Keratinocyte (primary cell): ENCODE measurements around the gene FGF12. TPM values are rescaled to one million over a fixed set of nuclear protein-coding genes. Genes with fewer than 3 reads are reported as not detected.

Experiments used
- DNase-seq: peaks from one replicate; pipeline ENCODE4 v3.0.0-alpha.2; 2011; ENCODE audit warnings: low read depth, missing footprints, low spot score
- FAIRE-seq: peaks from 2 replicates; lab custom pipeline; 2011; peaks lifted over from hg19 to GRCh38; lab: Jason Lieb, UNC
- H2AFZ ChIP-seq: 2 replicates; pipeline ENCODE4 v1.6.0; 2012; ENCODE audit warnings: low read length, control low read depth, inconsistent platforms; ENCODE audit not compliant: control insufficient read depth
- H3K27ac ChIP-seq: 2 replicates; pipeline ENCODE4 v1.5.1; 2011; ENCODE audit warnings: low read length; ENCODE audit not compliant: control insufficient read depth, insufficient read depth
- H3K27me3 ChIP-seq: 3 replicates; pipeline ENCODE4 v1.6.0; 2011; ENCODE audit warnings: low read length; ENCODE audit not compliant: control insufficient read depth, insufficient read depth; ENCODE audit errors: extremely low read depth
- H3K36me3 ChIP-seq, 2 experiments: 2 replicates in 1 of 2; 3 replicates in 1 of 2; pipeline ENCODE4 v1.5.1; 2011; ENCODE audit warnings: low read length in 2 of 2, mild to moderate bottlenecking in 1 of 2; ENCODE audit not compliant: control insufficient read depth in 2 of 2, insufficient read depth in 2 of 2; ENCODE audit errors: extremely low read depth in 1 of 2
- H3K4me1 ChIP-seq: 3 replicates; pipeline ENCODE4 v1.5.1; 2011; ENCODE audit warnings: low read length; ENCODE audit not compliant: control insufficient read depth, insufficient read depth; ENCODE audit errors: extremely low read depth
- H3K4me2 ChIP-seq: 3 replicates; pipeline ENCODE4 v1.6.0; 2011; ENCODE audit warnings: low read depth, low read length; ENCODE audit not compliant: control insufficient read depth, insufficient read depth; ENCODE audit errors: extremely low read depth
- H3K4me3 ChIP-seq, 3 experiments: fragments of 200-600 bp in 1 of 3; sonication (generic) in 1 of 3; 2 replicates in 2 of 3; 3 replicates in 1 of 3; pipeline ENCODE4 v1.5.1; 2011 to 2016; ENCODE audit warnings: low read length in 3 of 3, mild to moderate bottlenecking in 3 of 3, control low read depth in 2 of 3, inconsistent platforms in 1 of 3, low read depth in 1 of 3, mixed read lengths in 1 of 3, mixed run types in 1 of 3, moderate library complexity in 1 of 3; ENCODE audit not compliant: control insufficient read depth in 2 of 3, insufficient read depth in 2 of 3; ENCODE audit errors: extremely low read depth in 1 of 3
- H3K79me2 ChIP-seq: 2 replicates; pipeline ENCODE4 v1.6.0; 2012; ENCODE audit warnings: low read length; ENCODE audit not compliant: control insufficient read depth, insufficient read depth
- H3K9ac ChIP-seq: 3 replicates; pipeline ENCODE4 v1.6.0; 2011; ENCODE audit warnings: low read length; ENCODE audit not compliant: control insufficient read depth, insufficient read depth; ENCODE audit errors: extremely low read depth
- H3K9me1 ChIP-seq: 3 replicates; pipeline ENCODE4 v1.6.0; 2011; ENCODE audit warnings: low read length; ENCODE audit not compliant: control insufficient read depth, insufficient read depth; ENCODE audit errors: extremely low read depth
- H3K9me3 ChIP-seq: 2 replicates; pipeline ENCODE4 v1.5.1; 2012; ENCODE audit warnings: low read depth, low read length; ENCODE audit not compliant: control insufficient read depth
- H4K20me1 ChIP-seq: 3 replicates; pipeline ENCODE4 v1.6.0; 2011; ENCODE audit warnings: low read length; ENCODE audit not compliant: control insufficient read depth, insufficient read depth; ENCODE audit errors: extremely low read depth
- EZH2 ChIP-seq: IDR thresholded peaks from one replicate; pipeline ENCODE4 v1.6.1; 2012; ENCODE audit warnings: inconsistent platforms, mild to moderate bottlenecking, low read length, moderate library complexity
- dilution Hi-C: fragments of 300-500 bp; cut with MboI; formaldehyde crosslinking; loops from one replicate; pipeline ENCODE4 v1.7.0; 2020; ENCODE audit warnings: low sequenced_read_pairs; ENCODE audit not compliant: extremely low pct_ligation_motif_present
- polyA plus RNA-seq, 5 experiments: library from polyadenylated mRNA; depleted of rRNA in 3 of 5; stranded (reverse) in 3 of 5; stranded (forward) in 1 of 5; unstranded in 1 of 5; fragments of >200 nt; gene quantifications; 1 replicate in 1 of 5; 2 replicates in 3 of 5; 3 replicates in 1 of 5; pipeline versions ENCODE4 v1.2.1 to v1.2.3, GENCODE V29; 2011 to 2012; ENCODE audit warnings: missing spikeins in 2 of 5, low read depth in 1 of 5, low replicate concordance in 1 of 5
- TF ChIP-seq, protein P1 (sequence below), 3 experiments: IDR thresholded peaks in 1 of 3; conservative IDR thresholded peaks in 1 of 3; optimal IDR thresholded peaks in 1 of 3; 2 replicates in 2 of 3; 3 replicates in 1 of 3; pipeline versions ENCODE3 to v1.5.1; 2011; ENCODE audit warnings: low read length in 3 of 3, mild to moderate bottlenecking in 3 of 3, moderate library complexity in 2 of 3, control low read depth in 1 of 3, inconsistent platforms in 1 of 3; ENCODE audit not compliant: insufficient read depth in 2 of 3; ENCODE audit errors: extremely low read depth in 1 of 3

The FGF12 gene
- polyA plus RNA-seq, 1 donor (not counting 4 experiments of a cell fraction or from before 2014, with no cell fraction given): 4.1 TPM

DNA sequence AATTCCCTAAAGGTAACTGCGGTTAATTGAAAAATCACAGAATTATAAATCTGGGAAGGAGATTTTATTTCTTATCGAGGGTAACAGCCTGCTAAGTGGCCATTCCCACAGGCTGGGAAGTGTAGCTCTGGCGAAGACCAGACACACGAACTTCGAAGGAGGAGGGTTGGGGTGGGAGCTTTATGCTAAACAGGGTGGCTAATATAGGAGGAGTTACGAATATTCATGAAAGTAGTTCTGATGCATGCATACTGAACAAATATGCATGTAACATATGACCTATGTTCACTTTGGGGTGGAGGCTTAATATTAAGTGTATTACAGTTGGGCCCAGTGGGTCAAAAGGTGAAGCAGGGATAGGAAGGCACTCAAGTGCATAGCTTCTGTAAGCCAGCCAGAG, 221.6 kb downstream of the FGF12 start:
- H3K4me2 ChIP-seq: no peak overlapping the region
- no peaks in the 10 kb centered on the region for H3K79me2 ChIP-seq
- TF ChIP-seq, protein P1, sequence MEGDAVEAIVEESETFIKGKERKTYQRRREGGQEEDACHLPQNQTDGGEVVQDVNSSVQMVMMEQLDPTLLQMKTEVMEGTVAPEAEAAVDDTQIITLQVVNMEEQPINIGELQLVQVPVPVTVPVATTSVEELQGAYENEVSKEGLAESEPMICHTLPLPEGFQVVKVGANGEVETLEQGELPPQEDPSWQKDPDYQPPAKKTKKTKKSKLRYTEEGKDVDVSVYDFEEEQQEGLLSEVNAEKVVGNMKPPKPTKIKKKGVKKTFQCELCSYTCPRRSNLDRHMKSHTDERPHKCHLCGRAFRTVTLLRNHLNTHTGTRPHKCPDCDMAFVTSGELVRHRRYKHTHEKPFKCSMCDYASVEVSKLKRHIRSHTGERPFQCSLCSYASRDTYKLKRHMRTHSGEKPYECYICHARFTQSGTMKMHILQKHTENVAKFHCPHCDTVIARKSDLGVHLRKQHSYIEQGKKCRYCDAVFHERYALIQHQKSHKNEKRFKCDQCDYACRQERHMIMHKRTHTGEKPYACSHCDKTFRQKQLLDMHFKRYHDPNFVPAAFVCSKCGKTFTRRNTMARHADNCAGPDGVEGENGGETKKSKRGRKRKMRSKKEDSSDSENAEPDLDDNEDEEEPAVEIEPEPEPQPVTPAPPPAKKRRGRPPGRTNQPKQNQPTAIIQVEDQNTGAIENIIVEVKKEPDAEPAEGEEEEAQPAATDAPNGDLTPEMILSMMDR (optimal IDR thresholded peaks at IDR 0.05 in 1 of 3, IDR thresholded peaks at IDR 0.05 in 1 of 3, conservative IDR thresholded peaks at IDR 0.05 in 1 of 3; ENCODE audit: extremely low read depth in 1 of 3, insufficient read depth in 2 of 3, low read length in 3 of 3): no peak
- no peak for TF ChIP-seq EZH2
- no peak overlapping the region for H3K4me3 ChIP-seq
- no peaks in the 10 kb centered on the region for H4K20me1 ChIP-seq
- H3K9me1 ChIP-seq: no peaks in the 10 kb centered on the region
- H3K27me3 ChIP-seq: no peaks in the 10 kb centered on the region
- dilution Hi-C loops: no loop called here
- no peak for FAIRE-seq
- no peak for DNase-seq
- no peak overlapping the region for H2AFZ ChIP-seq
- H3K27ac ChIP-seq: no peak overlapping the region
- no peaks in the 10 kb centered on the region for H3K36me3 ChIP-seq
- H3K4me1 ChIP-seq: no peaks in the 10 kb centered on the region
- H3K9me3 ChIP-seq: peaks cover 2% of the 10 kb centered on the region
- no peak overlapping the region for H3K9ac ChIP-seq

DNA sequence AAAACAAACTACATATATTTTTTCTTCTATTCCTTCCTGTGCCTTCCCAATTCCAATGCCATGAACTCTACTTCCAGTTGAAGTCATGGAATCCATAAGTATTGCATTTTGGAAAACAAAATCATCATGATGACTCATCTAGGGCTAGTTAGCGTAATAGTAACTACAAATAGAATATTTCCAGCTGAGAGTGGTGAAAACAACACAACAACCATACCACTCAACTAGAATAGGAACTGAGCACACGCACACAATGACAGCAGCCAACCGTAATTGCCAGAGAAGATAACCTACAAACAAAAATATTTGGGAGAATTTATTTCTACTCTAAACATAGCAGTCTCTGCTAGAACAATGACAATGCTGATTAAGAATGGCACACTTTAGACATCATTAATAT, 225.9 kb downstream of the FGF12 start:
- Histone ChIP-seq H3K4me1 (no peaks in the 10 kb centered on the region), H3K9me1 (no peaks in the 10 kb centered on the region), H3K27me3 (no peaks in the 10 kb centered on the region), H3K4me2 (no peak overlapping the region), H3K9me3 (peaks cover 2% of the 10 kb centered on the region), H3K36me3 (no peaks in the 10 kb centered on the region), H4K20me1 (no peaks in the 10 kb centered on the region), H3K9ac (no peak overlapping the region), H3K27ac (no peak overlapping the region), H3K79me2 (no peaks in the 10 kb centered on the region), H2AFZ (no peak overlapping the region), H3K4me3 (no peak overlapping the region)
- FAIRE-seq: no peak
- TF ChIP-seq EZH2: no peak
- TF ChIP-seq, protein P1 (optimal IDR thresholded peaks at IDR 0.05 in 1 of 3, IDR thresholded peaks at IDR 0.05 in 1 of 3, conservative IDR thresholded peaks at IDR 0.05 in 1 of 3; ENCODE audit: extremely low read depth in 1 of 3, insufficient read depth in 2 of 3, low read length in 3 of 3): no peak
- no peak for DNase-seq
- dilution Hi-C loops: no loop called here
